HepG2 (cell line): Measurements from ENCODE around the gene GTF3C5. TPM values are rescaled to one million over a fixed set of nuclear protein-coding genes. Genes with fewer than 3 reads are reported as not detected.

Experiments used
- ATAC-seq: fragments of 200-7000 bp; cut with Tn5 transposase; 3 replicates; pipeline ENCODE4 v1.9.1; 2020; ENCODE audit warnings: mild to moderate bottlenecking, moderate library complexity
- BruUV-seq: library from RNA; stranded (reverse); fragments of 400-500 nt; replicated peaks from 2 replicates; lab custom pipeline; 2021; lab: Mats Ljungman, UMichigan
- CTCF ChIA-PET: fragments of 300-600 bp; formaldehyde crosslinking; extraction: SDS; loops from one replicate; lab custom pipeline; 2021; ENCODE audit warnings: low total read pairs, inconsistent platforms, low intra/inter-chr PET ratio; lab: Yijun Ruan, JAX
- POLR2A ChIA-PET: fragments of 350-600 bp; sonication (Branson Sonifier 250); formaldehyde crosslinking; loops from one replicate; lab custom pipeline; 2020; ENCODE audit warnings: antibody characterized with exemption, inconsistent platforms; lab: Yijun Ruan, JAX
- DNase-seq: peaks from one replicate; pipeline ENCODE4 v3.0.0-alpha.2; 2015; ENCODE audit warnings: low spot score
- FAIRE-seq: peaks from 3 replicates; lab custom pipeline; 2011; peaks lifted over from hg19 to GRCh38; lab: Jason Lieb, UNC
- H2AFZ ChIP-seq: one replicate; pipeline ENCODE4 v1.6.1; 2011; ENCODE audit warnings: low read length, inconsistent platforms
- H3K27ac ChIP-seq: fragments of 300-600 bp; 3 replicates; pipeline ENCODE4 v1.8.0; 2011; ENCODE audit warnings: mixed run types, mild to moderate bottlenecking, mixed read lengths, low read length, inconsistent platforms; ENCODE audit not compliant: insufficient read depth; ENCODE audit errors: extremely low read length
- H3K27me3 ChIP-seq, 2 experiments: fragments of 200-600 bp in 1 of 2; 2 replicates in 1 of 2; 3 replicates in 1 of 2; pipeline versions ENCODE4 v1.6.0 to v1.8.0; 2011; ENCODE audit warnings: low read length in 2 of 2, mild to moderate bottlenecking in 2 of 2, moderate library complexity in 2 of 2, inconsistent platforms in 1 of 2; ENCODE audit not compliant: insufficient read depth in 2 of 2, control insufficient read depth in 1 of 2
- H3K36me3 ChIP-seq, 2 experiments: fragments of 200-600 bp in 1 of 2; replicated peaks in 1 of 2; 2 replicates in 1 of 2; 3 replicates in 1 of 2; pipeline versions ENCODE4 v1.5.1 to v1.8.0; 2011; ENCODE audit warnings: low read length in 2 of 2, inconsistent platforms in 1 of 2; ENCODE audit not compliant: insufficient read depth in 2 of 2, control insufficient read depth in 1 of 2
- H3K4me1 ChIP-seq: 2 replicates; pipeline ENCODE4 v1.5.1; 2012; ENCODE audit warnings: low read length, inconsistent platforms; ENCODE audit not compliant: insufficient read depth
- H3K4me2 ChIP-seq: 2 replicates; pipeline ENCODE4 v1.6.0; 2011; ENCODE audit warnings: low read depth, low read length, inconsistent platforms
- H3K4me3 ChIP-seq, 3 experiments: fragments of 200-600 bp in 1 of 3; sonication (generic), shearing (Covaris generic) in 1 of 3; replicated peaks in 1 of 3; 2 replicates each; pipeline ENCODE4 v1.5.1; 2011 to 2016; ENCODE audit warnings: low read length in 3 of 3, inconsistent platforms in 2 of 3, low read depth in 2 of 3, mild to moderate bottlenecking in 2 of 3, control low read depth in 1 of 3, mixed read lengths in 1 of 3; ENCODE audit not compliant: insufficient read depth in 1 of 3
- H3K79me2 ChIP-seq: one replicate; pipeline ENCODE4 v1.6.1; 2011; ENCODE audit warnings: low read length, inconsistent platforms; ENCODE audit not compliant: insufficient read depth
- H3K9ac ChIP-seq: 2 replicates; pipeline ENCODE4 v1.6.0; 2011; ENCODE audit warnings: mild to moderate bottlenecking, low read depth, low read length, inconsistent platforms; ENCODE audit not compliant: insufficient read depth
- H3K9me3 ChIP-seq: 2 replicates; pipeline ENCODE4 v1.5.1; 2012; ENCODE audit warnings: mild to moderate bottlenecking, low read length
- H4K20me1 ChIP-seq: 2 replicates; pipeline ENCODE4 v1.6.0; 2011; ENCODE audit warnings: inconsistent platforms, mild to moderate bottlenecking, low read length, moderate library complexity; ENCODE audit not compliant: insufficient read depth
- EED ChIP-seq: sonication (generic); formaldehyde crosslinking; IDR thresholded peaks from 2 replicates; pipeline ENCODE4 v1.5.0; 2020; ENCODE audit warnings: mild to moderate bottlenecking, missing genetic modification reagents
- RERE ChIP-seq: IDR thresholded peaks from 2 replicates; pipeline ENCODE4 v1.6.1; 2016; ENCODE audit warnings: low read depth, missing genetic modification reagents, missing compliant biosample characterization
- TBX2 ChIP-seq: sonication (generic); formaldehyde crosslinking; IDR thresholded peaks from 2 replicates; pipeline ENCODE4 v1.5.0; 2020; ENCODE audit warnings: missing genetic modification reagents, mild to moderate bottlenecking, borderline replicate concordance
- ZNF292 ChIP-seq: sonication (generic); formaldehyde crosslinking; IDR thresholded peaks from 2 replicates; pipeline ENCODE4 v1.8.1; 2022; ENCODE audit warnings: mild to moderate bottlenecking, low read depth, missing genetic modification reagents, borderline replicate concordance
- ZNF788 ChIP-seq: sonication (generic); formaldehyde crosslinking; IDR thresholded peaks from 2 replicates; pipeline ENCODE4 v1.5.0; 2020; ENCODE audit warnings: mild to moderate bottlenecking, missing genetic modification reagents, borderline replicate concordance
- WGBS: methylation state at CpG from one replicate; pipeline ENCODE4 v1.1.6; 2017; ENCODE audit warnings: low lambda C conversion rate; 5-methylcytosine and 5-hydroxymethylcytosine counted together
- in situ Hi-C: cut with HindIII; loops from 2 replicates; pipeline ENCODE4 v1.10.0; 2017; ENCODE audit warnings: low pct_unique_long_range_greater_than_20kb; ENCODE audit not compliant: extremely low pct_ligation_motif_present
- intact Hi-C: fragments of 100-400 bp; cut with micrococcal nuclease; formaldehyde crosslinking; loops from one replicate; pipeline ENCODE4 v1.10.0; 2022; ENCODE audit not compliant: unreplicated experiment
- polyA plus RNA-seq, 8 experiments: library from polyadenylated mRNA; depleted of rRNA in 3 of 8; stranded (reverse) in 7 of 8; unstranded in 1 of 8; fragments of >200 nt; fragmentation: Illumina TruSeq in 4 of 8; extraction: Trizol in 4 of 8; gene quantifications; 2 replicates each; pipeline versions ENCODE4 v1.2.1 to v1.2.3, GENCODE V29; 2011 to 2016; ENCODE audit warnings: low read depth in 4 of 8, missing spikeins in 1 of 8, mixed read lengths in 1 of 8; ENCODE audit not compliant: insufficient read depth in 1 of 8
- total RNA-seq, 5 experiments: library from RNA; depleted of rRNA; stranded (reverse); fragments of >200 nt; fragmentation: Illumina TruSeq; extraction: Trizol; gene quantifications; 2 replicates each; pipeline ENCODE4 v1.2.3, GENCODE V29; 2016; ENCODE audit warnings: low read depth in 1 of 5

GTF3C5 gene
- total and polyA plus RNA-seq, 2 of the 13 experiments (the other 11 are each of a cell fraction or from before 2014, with no cell fraction given), result 66.9 to 92.6 TPM

GRCh38 chr9:133035669-133036068, 4.9 kb downstream of the GTF3C5 start:
- no peak overlapping the region for H3K9ac ChIP-seq
- intact Hi-C loops (no loop called here), in situ Hi-C loops (no loop called here)
- H3K4me1 ChIP-seq, result peaks cover 30% of the 10 kb centered on the region
- no peak overlapping the region for H3K4me3 ChIP-seq
- no peak overlapping the region for H3K4me2 ChIP-seq
- no peak overlapping the region for H3K27ac ChIP-seq
- POLR2A ChIA-PET, result no interaction called here
- no peak for DNase-seq
- no peak for ATAC-seq
- H3K27me3 ChIP-seq, result no peaks in the 10 kb centered on the region
- H3K9me3 ChIP-seq, result no peaks in the 10 kb centered on the region
- peaks cover 4 to 22% of the 10 kb centered on the region in 2 experiments; a peak in 4 of 5 replicates for H3K36me3 ChIP-seq
- BruUV-seq, result no TSS peak
- TF ChIP-seq ZNF292 (no peak), ZNF788 (CRISPR knock-in tag) (no peak), EED (CRISPR knock-in tag) (no peak), TBX2 (no peak), RERE (no peak)
- peaks cover 7% of the 10 kb centered on the region; the same call in 1 of the 2 replicates for H4K20me1 ChIP-seq
- FAIRE-seq, result no peak
- peaks cover 81% of the 10 kb centered on the region for H3K79me2 ChIP-seq
- H2AFZ ChIP-seq, result no peak overlapping the region
- WGBS, result 95% methylated on average over 5 of the region's 6 CpGs
- CTCF ChIA-PET, result no interaction called here
